Bronchial epithelial cell (primary cell): ENCODE measurements around the gene FUS. TPM values are rescaled to one million over a fixed set of nuclear protein-coding genes. Genes with fewer than 3 reads are reported as not detected.

ENCODE experiments used
- DNase-seq: peaks from one replicate; pipeline ENCODE4 v3.0.0-alpha.2; 2010; ENCODE audit warnings: low read depth
- FAIRE-seq: peaks from 2 replicates; lab custom pipeline; 2011; peaks lifted over from hg19 to GRCh38; lab: Jason Lieb, UNC
- H3K27me3 ChIP-seq: 2 replicates; pipeline ENCODE4 v1.5.1; 2011; ENCODE audit warnings: low read length; ENCODE audit not compliant: control insufficient read depth, insufficient read depth
- H3K36me3 ChIP-seq: 2 replicates; pipeline ENCODE4 v1.5.1; 2011; ENCODE audit warnings: low read length; ENCODE audit not compliant: control insufficient read depth, insufficient read depth
- H3K4me3 ChIP-seq: 2 replicates; pipeline ENCODE4 v1.5.1; 2011; ENCODE audit warnings: mild to moderate bottlenecking, low read depth, low read length, control low read depth
- total RNA-seq: library from RNA; depleted of rRNA; stranded (reverse); fragments of >200 nt; gene quantifications from 2 replicates; pipeline ENCODE4 v1.2.1, GENCODE V29; 2014
- TF ChIP-seq, protein P1 (sequence below): IDR thresholded peaks from 2 replicates; pipeline ENCODE4 v1.5.1; 2011; ENCODE audit warnings: mild to moderate bottlenecking, moderate library complexity, low read length, control low read depth, inconsistent platforms; ENCODE audit not compliant: insufficient read depth, severe bottlenecking

Gene FUS
- total RNA-seq, 1 donor from 2014 or later, result 25.0 TPM

- FAIRE-seq, result no peak
- TF ChIP-seq, protein P1, sequence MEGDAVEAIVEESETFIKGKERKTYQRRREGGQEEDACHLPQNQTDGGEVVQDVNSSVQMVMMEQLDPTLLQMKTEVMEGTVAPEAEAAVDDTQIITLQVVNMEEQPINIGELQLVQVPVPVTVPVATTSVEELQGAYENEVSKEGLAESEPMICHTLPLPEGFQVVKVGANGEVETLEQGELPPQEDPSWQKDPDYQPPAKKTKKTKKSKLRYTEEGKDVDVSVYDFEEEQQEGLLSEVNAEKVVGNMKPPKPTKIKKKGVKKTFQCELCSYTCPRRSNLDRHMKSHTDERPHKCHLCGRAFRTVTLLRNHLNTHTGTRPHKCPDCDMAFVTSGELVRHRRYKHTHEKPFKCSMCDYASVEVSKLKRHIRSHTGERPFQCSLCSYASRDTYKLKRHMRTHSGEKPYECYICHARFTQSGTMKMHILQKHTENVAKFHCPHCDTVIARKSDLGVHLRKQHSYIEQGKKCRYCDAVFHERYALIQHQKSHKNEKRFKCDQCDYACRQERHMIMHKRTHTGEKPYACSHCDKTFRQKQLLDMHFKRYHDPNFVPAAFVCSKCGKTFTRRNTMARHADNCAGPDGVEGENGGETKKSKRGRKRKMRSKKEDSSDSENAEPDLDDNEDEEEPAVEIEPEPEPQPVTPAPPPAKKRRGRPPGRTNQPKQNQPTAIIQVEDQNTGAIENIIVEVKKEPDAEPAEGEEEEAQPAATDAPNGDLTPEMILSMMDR, result no peak
- no peaks in the 10 kb centered on the region for H3K36me3 ChIP-seq
- no peaks in the 10 kb centered on the region for H3K27me3 ChIP-seq
- H3K4me3 ChIP-seq, result peak within 1 kb of the TSS; percentile 75
- peak; percentile 33 for DNase-seq
These were observed 22.8 kb downstream of the FUS start, which contains the start of gene PYCARD for GRCh38 chr16:31202414-31203375. Gene PYCARD (minus strand): TSS chr16:31202760. CDS start chr16:31202690, 70 bp downstream.

DNA sequence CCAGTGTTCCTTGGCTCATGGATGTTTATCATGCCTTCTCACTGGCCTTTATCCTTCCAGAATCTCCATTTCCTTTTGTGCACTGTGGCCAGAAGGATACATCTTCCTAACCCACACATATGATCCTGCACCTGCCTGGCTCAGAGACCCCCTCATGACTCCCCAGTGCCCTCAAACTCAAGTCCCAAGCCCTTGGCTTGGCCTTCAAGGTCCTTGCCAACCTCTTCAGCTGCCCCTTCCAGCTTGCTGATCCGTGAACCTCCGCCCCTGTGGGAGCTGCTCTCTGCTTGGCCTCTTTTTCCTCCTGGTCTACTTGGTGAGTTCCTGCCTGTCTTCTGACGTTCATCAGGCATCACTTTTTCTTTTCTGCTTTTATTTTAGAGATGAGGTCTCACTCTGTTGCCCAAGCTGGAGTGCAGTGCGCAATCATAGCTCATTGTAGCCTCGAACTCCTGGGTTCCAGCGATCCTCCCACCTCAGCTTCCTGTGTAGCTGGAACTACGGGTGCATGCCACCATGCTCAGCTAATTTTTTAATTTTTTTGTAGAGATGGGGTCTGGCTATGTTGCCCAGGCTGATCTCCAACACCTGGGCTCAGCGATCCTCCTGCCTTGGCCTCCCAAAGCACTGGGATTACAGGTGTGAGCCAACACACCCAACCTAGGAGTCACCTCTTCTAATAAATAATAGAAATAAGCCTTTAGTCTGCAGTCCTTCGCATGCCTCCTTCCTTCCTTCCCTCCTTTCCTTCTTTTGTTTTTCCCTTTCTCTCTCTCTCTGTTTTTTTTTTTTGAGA, 25.1 kb downstream of the FUS start:
- no peaks in the 10 kb centered on the region for H3K36me3 ChIP-seq
- FAIRE-seq, result no peak
- TF ChIP-seq, protein P1, result no peak
- H3K27me3 ChIP-seq, result peaks cover 2% of the 10 kb centered on the region
- no peak for DNase-seq
- H3K4me3 ChIP-seq, result no peak overlapping the region

DNA sequence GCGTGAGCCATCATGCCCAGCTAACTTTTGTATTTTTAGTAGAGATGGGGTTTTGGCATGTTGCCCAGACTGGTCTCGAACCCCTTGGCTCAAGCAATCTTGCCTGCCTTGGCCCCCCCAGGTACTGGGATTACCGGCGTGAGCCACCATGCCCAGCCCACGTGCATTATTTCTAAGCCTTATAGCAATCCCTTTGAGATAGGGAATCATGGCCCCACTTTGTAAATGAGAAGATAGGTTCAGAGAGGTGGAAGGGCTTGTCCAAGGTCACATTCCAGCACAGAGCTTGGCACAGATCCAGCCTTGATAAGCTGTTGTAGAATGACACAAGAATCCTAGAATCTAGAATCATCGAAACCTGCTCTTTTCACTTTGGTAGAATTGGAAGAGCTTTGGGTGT, 26.8 kb downstream of the FUS start:
- DNase-seq (no peak), FAIRE-seq (no peak)
- TF ChIP-seq, protein P1, result no peak
- H3K27me3 ChIP-seq, result peaks cover 2% of the 10 kb centered on the region
- no peak overlapping the region for H3K4me3 ChIP-seq
- H3K36me3 ChIP-seq, result no peaks in the 10 kb centered on the region

GRCh38 chr16:31213342-31213741, 33.4 kb downstream of the FUS start:
- Histone ChIP-seq H3K4me3 (no peak overlapping the region), H3K27me3 (peaks cover 26% of the 10 kb centered on the region), H3K36me3 (no peaks in the 10 kb centered on the region)
- no peak for DNase-seq
- no peak for FAIRE-seq
- TF ChIP-seq, protein P1, result no peak

DNA sequence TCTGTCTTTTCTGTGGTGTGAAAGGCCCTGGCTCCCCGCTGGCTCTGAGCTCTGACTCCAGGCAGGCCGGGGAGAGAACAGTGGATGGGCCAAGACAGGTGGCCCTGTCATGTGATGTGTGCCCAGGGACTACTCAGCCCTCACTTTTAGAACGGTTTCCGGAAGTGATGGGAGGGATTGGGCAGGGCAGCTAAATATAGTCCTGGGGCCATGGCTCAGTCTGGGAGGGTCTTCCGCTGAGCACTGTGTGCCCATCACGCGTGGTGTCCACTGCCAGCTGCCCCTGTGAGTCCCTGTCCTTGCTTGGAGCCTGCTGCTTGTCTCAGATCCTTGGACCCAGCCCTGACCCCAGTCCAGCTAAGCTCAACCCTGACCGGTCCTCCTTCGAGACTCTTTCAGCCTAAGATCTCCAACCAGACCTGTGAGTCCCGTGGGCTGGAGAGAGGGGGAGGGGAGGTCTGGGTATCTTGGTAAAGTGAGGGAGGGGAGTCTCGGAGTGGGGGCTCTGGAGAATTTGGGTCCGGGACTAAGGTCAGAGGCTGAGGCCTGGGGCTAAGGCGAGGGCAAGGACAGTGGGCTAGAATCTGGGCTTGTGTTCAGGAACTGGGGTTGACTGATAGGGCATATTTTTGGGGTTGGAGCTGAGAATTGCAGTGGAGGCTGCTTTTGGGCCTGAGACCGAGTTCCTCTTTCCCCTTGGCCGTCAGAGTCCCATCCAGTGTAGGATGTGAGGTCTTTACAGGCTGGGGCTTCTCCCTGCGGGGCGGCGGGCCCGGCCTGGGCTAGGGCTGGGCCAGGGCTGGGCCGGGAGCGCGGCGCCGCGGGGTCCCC, 34.2 kb downstream of the FUS start, which contains the start of gene TRIM72:
Gene TRIM72, plus strand, starts transcription at position 243 of the 831 bp plus-strand sequence. CDS start 620 bp downstream, outside the sequence.
- TF ChIP-seq, protein P1, result no peak
- H3K27me3 ChIP-seq, result peaks cover 26% of the 10 kb centered on the region
- no peak for FAIRE-seq
- no peaks in the 10 kb centered on the region for H3K36me3 ChIP-seq
- no peak for DNase-seq
- H3K4me3 ChIP-seq, result peak within 1 kb of the TSS; percentile 29
